HCT116 (cell line): ENCODE measurements around the gene OTUD3. TPM values are rescaled to one million over a fixed set of nuclear protein-coding genes. Genes with fewer than 3 reads are reported as not detected.

Source experiments
- ATAC-seq: fragments of 200-7000 bp; cut with Tn5 transposase; 2 replicates; pipeline ENCODE4 v1.9.1; 2020; ENCODE audit warnings: mild to moderate bottlenecking, moderate library complexity
- BruUV-seq: library from RNA; stranded (reverse); fragments of 400-500 nt; replicated peaks from 2 replicates; lab custom pipeline; 2021; lab: Mats Ljungman, UMichigan
- CTCF ChIA-PET: fragments of 300-600 bp; sonication (Branson Sonifier 250); formaldehyde crosslinking; loops from one replicate; lab custom pipeline; 2021; ENCODE audit warnings: antibody characterized with exemption; lab: Charles Lee
- POLR2A ChIA-PET: fragments of 300-600, 350-600 bp; sonication (Branson Sonifier 250); formaldehyde crosslinking; loops from one replicate; lab custom pipeline; 2021; ENCODE audit warnings: antibody characterized with exemption; lab: Charles Lee
- RAD21 ChIA-PET, 2 experiments: fragments of 300-600 bp; sonication (Branson Sonifier 250); formaldehyde crosslinking; loops; one replicate each; lab custom pipeline; 2023; ENCODE audit warnings: low total read pairs in 2 of 2; ENCODE audit not compliant: uncharacterized antibody in 2 of 2, unreplicated experiment in 2 of 2, low non-redundant PET in 1 of 2; lab: Charles Lee
- DNase-seq: peaks from one replicate; pipeline ENCODE4 v3.0.0-alpha.2; 2010; ENCODE audit warnings: low read depth, low spot score
- H2AFZ ChIP-seq: fragments of 200-600 bp; shearing (Covaris generic), sonication (generic); 2 replicates; pipeline ENCODE4 v1.6.1; 2017; ENCODE audit warnings: low read depth, mixed run types, mixed read lengths, antibody characterized with exemption, low read length; ENCODE audit not compliant: poor library complexity, severe bottlenecking
- H3K27ac ChIP-seq: 2 replicates; pipeline ENCODE4 v1.5.1; 2012; ENCODE audit warnings: low read depth, low read length
- H3K27me3 ChIP-seq: fragments of 200-600 bp; sonication (generic); 2 replicates; pipeline ENCODE4 v1.6.1; 2016; ENCODE audit warnings: mixed run types, low read length, mixed read lengths; ENCODE audit not compliant: insufficient read depth
- H3K36me3 ChIP-seq, 2 experiments: fragments of 200-500 bp in 1 of 2; fragments of 200-600 bp in 1 of 2; sonication (Bioruptor generic) in 1 of 2; sonication (generic) in 1 of 2; 2 replicates each; pipeline versions ENCODE4 v1.5.1 to v1.6.1; 2014 to 2016; ENCODE audit warnings: low read length in 2 of 2, inconsistent platforms in 1 of 2, mixed read lengths in 1 of 2, mixed run types in 1 of 2; ENCODE audit not compliant: insufficient read depth in 2 of 2, control insufficient read depth in 1 of 2
- H3K4me1 ChIP-seq, 2 experiments: fragments of 200-600 bp in 1 of 2; sonication (generic) in 1 of 2; 2 replicates each; pipeline versions ENCODE4 v1.5.1 to v1.6.1; 2012 to 2017; ENCODE audit warnings: low read length in 2 of 2, inconsistent platforms in 1 of 2, mild to moderate bottlenecking in 1 of 2, mixed read lengths in 1 of 2, mixed run types in 1 of 2, moderate library complexity in 1 of 2; ENCODE audit not compliant: insufficient read depth in 2 of 2, control insufficient read depth in 1 of 2
- H3K4me2 ChIP-seq: fragments of 200-600 bp; sonication (generic); 2 replicates; pipeline ENCODE4 v1.6.1; 2017; ENCODE audit warnings: mixed run types, low read length, mixed read lengths
- H3K4me3 ChIP-seq, 2 experiments: fragments of 200-600 bp in 1 of 2; sonication (generic) in 1 of 2; replicated peaks in 1 of 2; 2 replicates each; pipeline ENCODE4 v1.5.1; 2011 to 2016; ENCODE audit warnings: low read length in 2 of 2, control low read depth in 1 of 2, low read depth in 1 of 2, mild to moderate bottlenecking in 1 of 2, mixed read lengths in 1 of 2, mixed run types in 1 of 2
- H3K79me2 ChIP-seq: fragments of 200-600 bp; sonication (generic); 2 replicates; pipeline ENCODE4 v1.6.1; 2017; ENCODE audit warnings: mild to moderate bottlenecking, mixed run types, low read length, moderate library complexity, mixed read lengths; ENCODE audit not compliant: insufficient read depth
- H3K9ac ChIP-seq: fragments of 200-600 bp; sonication (generic); 2 replicates; pipeline ENCODE4 v1.6.1; 2016; ENCODE audit warnings: low read length, mixed read lengths
- H3K9me2 ChIP-seq: fragments of 200-600 bp; sonication (generic), shearing (Covaris generic); 2 replicates; pipeline ENCODE4 v1.6.1; 2017; ENCODE audit warnings: mixed run types, mild to moderate bottlenecking, moderate library complexity; ENCODE audit not compliant: insufficient read depth
- H3K9me3 ChIP-seq, 2 experiments: fragments of 200-500 bp in 1 of 2; fragments of 200-600 bp in 1 of 2; sonication (Bioruptor generic) in 1 of 2; sonication (generic) in 1 of 2; 2 replicates each; pipeline ENCODE4 v1.6.1; 2014 to 2017; ENCODE audit warnings: low read length in 2 of 2, mixed read lengths in 2 of 2, inconsistent platforms in 1 of 2, low read depth in 1 of 2, mild to moderate bottlenecking in 1 of 2, mixed run types in 1 of 2, moderate library complexity in 1 of 2; ENCODE audit not compliant: control insufficient read depth in 1 of 2, insufficient read depth in 1 of 2
- H4K20me1 ChIP-seq: fragments of 200-600 bp; sonication (generic), shearing (Covaris generic); 2 replicates; pipeline ENCODE4 v1.6.1; 2017; ENCODE audit warnings: mixed run types, mild to moderate bottlenecking, moderate library complexity; ENCODE audit not compliant: insufficient read depth
- ATF3 ChIP-seq: IDR thresholded peaks from 2 replicates; pipeline ENCODE4 v1.6.1; 2012
- CBX3 ChIP-seq: IDR thresholded peaks from 2 replicates; pipeline ENCODE4 v1.6.1; 2012; ENCODE audit warnings: low read depth
- CEBPB ChIP-seq: IDR thresholded peaks from 2 replicates; pipeline ENCODE4 v1.6.1; 2012; ENCODE audit warnings: low read depth
- CTCF ChIP-seq, 3 experiments: fragments of 200-600 bp in 1 of 3; sonication (generic) in 1 of 3; IDR thresholded peaks in 2 of 3; conservative IDR thresholded peaks in 1 of 3; 2 replicates each; pipeline ENCODE4 v1.5.1; 2012 to 2017; ENCODE audit warnings: low read depth in 2 of 3, low read length in 2 of 3, antibody characterized with exemption in 1 of 3, borderline replicate concordance in 1 of 3, control low read depth in 1 of 3, mild to moderate bottlenecking in 1 of 3, mixed read lengths in 1 of 3, mixed run types in 1 of 3, moderate library complexity in 1 of 3; ENCODE audit not compliant: insufficient read depth in 1 of 3
- EGR1 ChIP-seq: IDR thresholded peaks from 2 replicates; pipeline ENCODE4 v1.6.1; 2012; ENCODE audit warnings: low read depth
- ELF1 ChIP-seq: IDR thresholded peaks from 2 replicates; pipeline ENCODE4 v1.6.1; 2012; ENCODE audit warnings: low read depth, borderline replicate concordance
- EZH2 ChIP-seq: fragments of 200-600 bp; sonication (generic); IDR thresholded peaks from 2 replicates; pipeline ENCODE4 v1.6.1; 2017; ENCODE audit warnings: antibody characterized with exemption, mixed run types
- EZH2phosphoT487 ChIP-seq: fragments of 200-600 bp; IDR thresholded peaks from 2 replicates; pipeline ENCODE4 v1.6.1; 2018; ENCODE audit warnings: antibody characterized with exemption, borderline replicate concordance
- FOSL1 ChIP-seq: IDR thresholded peaks from 2 replicates; pipeline ENCODE4 v1.6.1; 2012; ENCODE audit warnings: low read depth
- JUND ChIP-seq: IDR thresholded peaks from 2 replicates; pipeline ENCODE4 v1.6.1; 2012
- POLR2AphosphoS5 ChIP-seq: IDR thresholded peaks from 2 replicates; pipeline ENCODE4 v1.6.1; 2011; ENCODE audit warnings: mild to moderate bottlenecking, low read depth, low read length, moderate library complexity
- RAD21 ChIP-seq: IDR thresholded peaks from 2 replicates; pipeline ENCODE4 v1.6.1; 2012; ENCODE audit warnings: low read depth, mild to moderate bottlenecking
- SIN3A ChIP-seq: IDR thresholded peaks from 2 replicates; pipeline ENCODE4 v1.6.1; 2012; ENCODE audit warnings: low read depth
- SP1 ChIP-seq: IDR thresholded peaks from 2 replicates; pipeline ENCODE4 v1.6.1; 2012; ENCODE audit warnings: low read depth
- SRF ChIP-seq: IDR thresholded peaks from 2 replicates; pipeline ENCODE4 v1.6.1; 2012; ENCODE audit warnings: low read depth
- TCF7L2 ChIP-seq: IDR thresholded peaks from 2 replicates; pipeline ENCODE4 v1.7.0; 2011; ENCODE audit warnings: borderline replicate concordance, inconsistent platforms; ENCODE audit not compliant: insufficient read depth, insufficient read length; ENCODE audit errors: extremely low read depth
- YY1 ChIP-seq: IDR thresholded peaks from 2 replicates; pipeline ENCODE4 v1.6.1; 2011; ENCODE audit warnings: low read length, low read depth, moderate library complexity, mild to moderate bottlenecking; ENCODE audit not compliant: insufficient replicate concordance; ENCODE audit errors: extremely low read depth
- ZBTB33 ChIP-seq: IDR thresholded peaks from 2 replicates; pipeline ENCODE4 v1.6.1; 2011; ENCODE audit warnings: mild to moderate bottlenecking, low read length, moderate library complexity; ENCODE audit not compliant: insufficient replicate concordance; ENCODE audit errors: extremely low read depth
- ZFX ChIP-seq: fragments of 450-650 bp; IDR thresholded peaks from 2 replicates; pipeline ENCODE4 v1.6.1; 2017
- ZNF274 ChIP-seq: fragments of 200-500 bp; sonication (Bioruptor generic); IDR thresholded peaks from 2 replicates; pipeline ENCODE4 v1.6.1; 2014; ENCODE audit warnings: mild to moderate bottlenecking, low read depth, low read length, inconsistent platforms
- intact Hi-C: fragments of 100-400 bp; cut with micrococcal nuclease; formaldehyde crosslinking; loops from 2 replicates; pipeline ENCODE4 v1.10.0; 2022
- total RNA-seq: library from RNA; stranded (reverse); gene quantifications from one replicate; pipeline ENCODE4 v1.2.1, GENCODE V29; 2021; ENCODE audit not compliant: unreplicated experiment

OTUD3 gene
- total RNA-seq, 1 experiment from 2014 or later: 15.0 TPM

- H3K4me2 ChIP-seq: no peak overlapping the region
- peaks cover 3 to 15% of the 10 kb centered on the region in 2 experiments; a peak in 2 of 4 replicates for H3K9me3 ChIP-seq
- H3K9ac ChIP-seq: no peak overlapping the region
- H3K4me3 ChIP-seq: no peak overlapping the region
- intact Hi-C loops: no loop called here
- DNase-seq (no peak), ATAC-seq (no peak)
- ChIA-PET RAD21 (no interaction called here), CTCF (no interaction called here), POLR2A (no interaction called here)
- no peaks in the 10 kb centered on the region for H4K20me1 ChIP-seq
- no peaks in the 10 kb centered on the region for H3K36me3 ChIP-seq
- no peaks in the 10 kb centered on the region for H3K4me1 ChIP-seq
- H3K79me2 ChIP-seq: no peaks in the 10 kb centered on the region
- no TSS peak for BruUV-seq
- H3K27me3 ChIP-seq: no peaks in the 10 kb centered on the region
- TF ChIP-seq EZH2 (no peak), POLR2AphosphoS5 (no peak), ZFX (no peak), SIN3A (no peak), CTCF (IDR thresholded peaks at IDR 0.05 in 2 of 3, conservative IDR thresholded peaks at IDR 0.05 in 1 of 3; ENCODE audit: borderline replicate concordance in 1 of 3, insufficient read depth in 1 of 3, low read depth in 2 of 3, low read length in 2 of 3) (no peak), TCF7L2 (no peak), EZH2phosphoT487 (no peak), SRF (no peak), FOSL1 (no peak), EGR1 (no peak), CEBPB (no peak), RAD21 (no peak), YY1 (no peak), ZBTB33 (no peak), ATF3 (no peak), CBX3 (no peak), ZNF274 (no peak), ELF1 (no peak), JUND (no peak), SP1 (no peak)
- H3K27ac ChIP-seq: no peak overlapping the region
- H3K9me2 ChIP-seq: no peaks in the 10 kb centered on the region
- H2AFZ ChIP-seq: no peak overlapping the region
Measured at GRCh38 chr1:19955534-19956170, 73.5 kb downstream of the OTUD3 start.
